SK-N-SH (cell line): Measurements from ENCODE around the gene EFCAB11. TPM values are rescaled to one million over a fixed set of nuclear protein-coding genes. Genes with fewer than 3 reads are reported as not detected.

Source experiments
- CTCF ChIA-PET: fragments of 300-600, 350-600 bp; formaldehyde crosslinking; extraction: SDS; loops from one replicate; lab custom pipeline; 2021; lab: Yijun Ruan, JAX
- POLR2A ChIA-PET: fragments of 350-600 bp; sonication (Branson Sonifier 250); formaldehyde crosslinking; extraction: SDS; loops from one replicate; lab custom pipeline; 2020; ENCODE audit warnings: antibody characterized with exemption, inconsistent platforms; lab: Yijun Ruan, JAX
- DNase-seq: peaks from one replicate; pipeline ENCODE4 v3.0.0; 2012
- H2AFZ ChIP-seq: fragments of 200-600 bp; sonication (generic); 2 replicates; pipeline ENCODE4 v1.8.1; 2016; ENCODE audit warnings: antibody characterized with exemption, mild to moderate bottlenecking, low read depth
- H3F3A ChIP-seq: fragments of 200-600 bp; sonication (generic); replicated peaks from 2 replicates; pipeline ENCODE3; 2016; ENCODE audit warnings: antibody characterized with exemption, mild to moderate bottlenecking; ENCODE audit not compliant: insufficient read depth
- H3K27ac ChIP-seq, 2 experiments: fragments of 200-500 bp in 1 of 2; fragments of 200-600 bp in 1 of 2; sonication (Bioruptor generic) in 1 of 2; sonication (generic), shearing (Covaris generic) in 1 of 2; 2 replicates each; pipeline versions ENCODE4 v1.5.1 to v1.6.1; 2014 to 2016; ENCODE audit warnings: low read depth in 2 of 2, inconsistent platforms in 1 of 2, low read length in 1 of 2, mild to moderate bottlenecking in 1 of 2, mixed read lengths in 1 of 2
- H3K27me3 ChIP-seq: fragments of 200-600 bp; sonication (generic), shearing (Covaris generic); 2 replicates; pipeline ENCODE4 v1.6.1; 2016; ENCODE audit warnings: mixed run types; ENCODE audit not compliant: insufficient read depth
- H3K36me3 ChIP-seq, 2 experiments: fragments of 200-500 bp in 1 of 2; fragments of 200-600 bp in 1 of 2; sonication (Bioruptor generic) in 1 of 2; sonication (generic) in 1 of 2; replicated peaks in 1 of 2; 2 replicates each; pipeline versions ENCODE3 to v1.5.1; 2014 to 2016; ENCODE audit warnings: low read length in 1 of 2, mild to moderate bottlenecking in 1 of 2; ENCODE audit not compliant: insufficient read depth in 2 of 2, control insufficient read depth in 1 of 2
- H3K4me1 ChIP-seq, 2 experiments: fragments of 200-500 bp in 1 of 2; fragments of 200-600 bp in 1 of 2; sonication (Bioruptor generic) in 1 of 2; sonication (generic), shearing (Covaris generic) in 1 of 2; 2 replicates each; pipeline versions ENCODE4 v1.5.1 to v1.6.1; 2014 to 2016; ENCODE audit warnings: low read depth in 1 of 2, low read length in 1 of 2, mixed run types in 1 of 2; ENCODE audit not compliant: insufficient read depth in 2 of 2, control insufficient read depth in 1 of 2
- H3K4me2 ChIP-seq: fragments of 200-600 bp; sonication (generic), shearing (Covaris generic); 2 replicates; pipeline ENCODE4 v1.6.1; 2017; ENCODE audit warnings: mixed run types
- H3K4me3 ChIP-seq, 2 experiments: fragments of 200-500 bp in 1 of 2; fragments of 200-600 bp in 1 of 2; sonication (Bioruptor generic) in 1 of 2; sonication (generic), shearing (Covaris generic) in 1 of 2; 2 replicates each; pipeline versions ENCODE4 v1.5.1 to v1.8.1; 2014 to 2016; ENCODE audit warnings: low read depth in 2 of 2, inconsistent platforms in 1 of 2, low read length in 1 of 2, mild to moderate bottlenecking in 1 of 2, mixed read lengths in 1 of 2, moderate library complexity in 1 of 2
- H3K79me2 ChIP-seq: fragments of 200-600 bp; sonication (generic); 2 replicates; pipeline ENCODE4 v1.8.1; 2017; ENCODE audit warnings: mild to moderate bottlenecking; ENCODE audit not compliant: insufficient read depth
- H3K9ac ChIP-seq: fragments of 200-600 bp; sonication (generic); 2 replicates; pipeline ENCODE4 v1.6.1; 2017; ENCODE audit warnings: mixed run types
- H3K9me2 ChIP-seq: fragments of 200-600 bp; sonication (generic); 2 replicates; pipeline ENCODE4 v1.6.1; 2017; ENCODE audit warnings: mixed run types
- H3K9me3 ChIP-seq: fragments of 200-600 bp; sonication (generic); 2 replicates; pipeline ENCODE4 v1.6.1; 2017; ENCODE audit warnings: mixed run types, mild to moderate bottlenecking, moderate library complexity
- H4K20me1 ChIP-seq: fragments of 200-600 bp; sonication (generic); 2 replicates; pipeline ENCODE4 v1.6.1; 2017; ENCODE audit warnings: mild to moderate bottlenecking, mixed run types; ENCODE audit not compliant: insufficient read depth
- CTCF ChIP-seq: fragments of 200-600 bp; sonication (generic); IDR thresholded peaks from 2 replicates; pipeline ENCODE4 v1.6.1; 2017; ENCODE audit warnings: antibody characterized with exemption, mild to moderate bottlenecking, moderate library complexity
- EZH2phosphoT487 ChIP-seq: fragments of 200-600 bp; sonication (generic); IDR thresholded peaks from 2 replicates; pipeline ENCODE4 v1.6.1; 2017; ENCODE audit warnings: low read depth, mixed run types, mild to moderate bottlenecking, antibody characterized with exemption, moderate library complexity, borderline replicate concordance
- FOSL2 ChIP-seq: IDR thresholded peaks from 2 replicates; pipeline ENCODE4 v1.4.0; 2012; ENCODE audit warnings: low read depth, mild to moderate bottlenecking, moderate library complexity, borderline replicate concordance
- FOXJ3 ChIP-seq: sonication (generic); formaldehyde crosslinking; IDR thresholded peaks from 2 replicates; pipeline ENCODE4 v1.5.1; 2020; ENCODE audit warnings: mild to moderate bottlenecking, missing genetic modification reagents
- FOXM1 ChIP-seq: IDR thresholded peaks from 2 replicates; pipeline ENCODE4 v1.4.0; 2012; ENCODE audit warnings: low read depth, mild to moderate bottlenecking
- JUND ChIP-seq: IDR thresholded peaks from 2 replicates; pipeline ENCODE4 v1.4.0; 2012
- MAX ChIP-seq: IDR thresholded peaks from 2 replicates; pipeline ENCODE4 v1.4.0; 2012; ENCODE audit warnings: low read depth
- MXI1 ChIP-seq: IDR thresholded peaks from 2 replicates; pipeline ENCODE4 v1.6.1; 2012; ENCODE audit warnings: mild to moderate bottlenecking, low read depth, low read length, improper control_type of control experiment
- NFIC ChIP-seq: IDR thresholded peaks from 2 replicates; pipeline ENCODE4 v1.4.0; 2012; ENCODE audit warnings: borderline replicate concordance
- RAD21 ChIP-seq: IDR thresholded peaks from 2 replicates; pipeline ENCODE4 v1.6.1; 2012; ENCODE audit warnings: mild to moderate bottlenecking, low read length
- RXRA ChIP-seq: IDR thresholded peaks from 2 replicates; pipeline ENCODE4 v1.4.0; 2012; ENCODE audit warnings: low read depth, mild to moderate bottlenecking, borderline replicate concordance
- TAF1 ChIP-seq: IDR thresholded peaks from 2 replicates; pipeline ENCODE4 v1.6.1; 2012; ENCODE audit warnings: low read depth, mild to moderate bottlenecking, low read length, moderate library complexity, borderline replicate concordance
- TCF12 ChIP-seq: IDR thresholded peaks from 2 replicates; pipeline ENCODE4 v1.4.0; 2012
- TEAD4 ChIP-seq: IDR thresholded peaks from 2 replicates; pipeline ENCODE4 v1.4.0; 2012; ENCODE audit warnings: mild to moderate bottlenecking, borderline replicate concordance; ENCODE audit not compliant: insufficient read depth
- WGBS: methylation state at CpG from one replicate; pipeline ENCODE4 v1.1.6; 2017; ENCODE audit warnings: low lambda C conversion rate; 5-methylcytosine and 5-hydroxymethylcytosine counted together
- polyA plus RNA-seq, 3 experiments: library from polyadenylated mRNA; depleted of rRNA; stranded (reverse); fragments of >200 nt; gene quantifications; 2 replicates each; pipeline ENCODE4 v1.2.3, GENCODE V29; 2012
- TF ChIP-seq, protein P1 (sequence below): fragments of 150-350 bp; IDR thresholded peaks from 2 replicates; pipeline ENCODE4 v1.6.1; 2016; ENCODE audit warnings: mild to moderate bottlenecking, low read depth, low read length

Gene EFCAB11
- polyA plus RNA-seq, 1 of the 3 experiments (the other 2 are of a cell fraction), result 3.9 TPM

DNA sequence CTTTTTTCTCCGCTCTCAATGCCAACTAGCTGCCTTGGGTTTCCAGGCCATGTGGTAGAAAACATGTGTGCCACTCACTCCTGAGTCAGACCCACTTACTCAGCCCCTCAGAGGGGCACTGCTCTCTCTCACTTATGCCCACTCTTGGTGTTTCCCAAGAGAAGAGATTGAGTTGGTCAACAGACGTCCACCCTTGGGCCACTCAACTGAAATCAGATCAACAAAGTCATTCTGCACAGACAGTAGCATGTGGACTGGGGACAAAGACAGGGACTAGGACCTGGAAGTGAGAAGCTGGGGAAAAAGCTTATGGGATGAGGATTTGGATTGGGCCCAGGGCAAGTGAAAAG lies 161.2 kb downstream of the EFCAB11 start:
- no peak for DNase-seq
- no peak overlapping the region for H3K4me3 ChIP-seq
- no peaks in the 10 kb centered on the region for H3K9me3 ChIP-seq
- H3K4me2 ChIP-seq, result no peak overlapping the region
- H3K79me2 ChIP-seq, result no peaks in the 10 kb centered on the region
- no peaks in the 10 kb centered on the region for H3K36me3 ChIP-seq
- no peak for TF ChIP-seq RAD21
- TF ChIP-seq MXI1, result no peak
- ChIA-PET POLR2A (no interaction called here), CTCF (no interaction called here)
- no peaks in the 10 kb centered on the region for H3K4me1 ChIP-seq
- H3K27ac ChIP-seq, result no peak overlapping the region
- H3K27me3 ChIP-seq, result no peaks in the 10 kb centered on the region
- H2AFZ ChIP-seq, result no peak overlapping the region
- no peaks in the 10 kb centered on the region for H3K9me2 ChIP-seq
- H4K20me1 ChIP-seq, result no peaks in the 10 kb centered on the region
- H3K9ac ChIP-seq, result no peak overlapping the region
- no peaks in the 10 kb centered on the region for H3F3A ChIP-seq
- 72% methylated on average over 2 of the region's 2 CpGs for WGBS

GRCh38 chr14:89792489-89793366 lies 161.8 kb downstream of the EFCAB11 start:
- Histone ChIP-seq H3K79me2 (no peaks in the 10 kb centered on the region), H3K4me2 (no peak overlapping the region), H3K9me3 (no peaks in the 10 kb centered on the region), H4K20me1 (no peaks in the 10 kb centered on the region), H3K36me3 (no peaks in the 10 kb centered on the region), H3K27ac (no peak overlapping the region), H3K4me1 (no peaks in the 10 kb centered on the region), H3K4me3 (no peak overlapping the region), H3K9ac (no peak overlapping the region), H3K27me3 (no peaks in the 10 kb centered on the region), H2AFZ (no peak overlapping the region), H3K9me2 (no peaks in the 10 kb centered on the region), H3F3A (peaks cover 4% of the 10 kb centered on the region)
- POLR2A ChIA-PET, result no interaction called here
- no peak for TF ChIP-seq EZH2phosphoT487
- no peak for TF ChIP-seq MXI1
- no peak for TF ChIP-seq CTCF
- no peak for TF ChIP-seq RXRA
- TF ChIP-seq FOSL2, result no peak
- TF ChIP-seq RAD21, result no peak
- DNase-seq, result no peak
- 86% methylated on average over 12 of the region's 12 CpGs for WGBS
- CTCF ChIA-PET, result no interaction called here

DNA sequence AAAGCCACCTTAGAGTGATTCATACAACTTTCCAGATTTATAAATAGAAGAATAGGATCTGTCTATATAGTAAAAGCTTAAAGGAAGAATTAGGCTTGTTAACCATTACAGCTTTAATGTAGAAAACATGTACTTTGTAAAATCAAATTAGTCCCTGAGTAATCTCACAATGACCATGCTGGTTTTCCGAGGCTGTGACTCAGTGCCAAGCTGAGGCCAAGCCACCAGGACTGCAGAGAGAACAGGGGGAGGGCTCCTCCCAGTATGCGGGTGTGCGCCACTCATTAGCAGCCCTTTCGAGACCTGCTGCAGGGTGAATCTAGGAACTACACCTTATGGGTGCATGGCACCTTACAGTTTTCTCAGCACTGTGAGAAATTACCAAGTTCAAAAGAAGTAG lies 167.0 kb downstream of the EFCAB11 start:
- H2AFZ ChIP-seq, result peak overlapping the region; percentile 70; the same call in 1 of the 2 replicates
- peaks cover 0 to 7% of the 10 kb centered on the region in 2 experiments; a peak in 1 of 4 replicates for H3K4me1 ChIP-seq
- no peaks in the 10 kb centered on the region for H3K9me2 ChIP-seq
- no peak overlapping the region for H3K9ac ChIP-seq
- H3K9me3 ChIP-seq, result no peaks in the 10 kb centered on the region
- peak overlapping the region; percentile 14 to 56; a peak in 3 of 4 replicates for H3K27ac ChIP-seq
- H3K4me3 ChIP-seq, result no peak overlapping the region
- peak; percentile 47 for DNase-seq
- no peaks in the 10 kb centered on the region for H3K79me2 ChIP-seq
- 35% methylated on average over 4 of the region's 4 CpGs for WGBS
- no peaks in the 10 kb centered on the region for H4K20me1 ChIP-seq
- peak overlapping the region; percentile 51; the same call in 1 of the 2 replicates for H3K4me2 ChIP-seq
- ChIA-PET POLR2A (no interaction called here), CTCF (no interaction called here)
- H3K36me3 ChIP-seq, result no peaks in the 10 kb centered on the region
- TF ChIP-seq MAX, result 0 out of 2 replicates have a peak, but pooled peaks have one; percentile 28
- TF ChIP-seq FOSL2, result peak; percentile 44; the same call in 1 of the 2 replicates
- no peak for TF ChIP-seq FOXM1
- peak; percentile 32; the same call in 1 of the 2 replicates for TF ChIP-seq JUND
- TF ChIP-seq, protein P1, sequence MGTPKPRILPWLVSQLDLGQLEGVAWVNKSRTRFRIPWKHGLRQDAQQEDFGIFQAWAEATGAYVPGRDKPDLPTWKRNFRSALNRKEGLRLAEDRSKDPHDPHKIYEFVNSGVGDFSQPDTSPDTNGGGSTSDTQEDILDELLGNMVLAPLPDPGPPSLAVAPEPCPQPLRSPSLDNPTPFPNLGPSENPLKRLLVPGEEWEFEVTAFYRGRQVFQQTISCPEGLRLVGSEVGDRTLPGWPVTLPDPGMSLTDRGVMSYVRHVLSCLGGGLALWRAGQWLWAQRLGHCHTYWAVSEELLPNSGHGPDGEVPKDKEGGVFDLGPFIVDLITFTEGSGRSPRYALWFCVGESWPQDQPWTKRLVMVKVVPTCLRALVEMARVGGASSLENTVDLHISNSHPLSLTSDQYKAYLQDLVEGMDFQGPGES, result no peak
- peak; percentile 56; the same call in 1 of the 2 replicates for TF ChIP-seq TCF12
- peak; percentile 44; the same call in 1 of the 2 replicates for TF ChIP-seq NFIC
- no peak for TF ChIP-seq TAF1
- TF ChIP-seq TEAD4, result 0 out of 2 replicates have a peak, but pooled peaks have one; percentile 34
- TF ChIP-seq FOXJ3, result no peak
- H3F3A ChIP-seq, result peaks cover 11% of the 10 kb centered on the region
- no peaks in the 10 kb centered on the region for H3K27me3 ChIP-seq
